GM23338 (cell line): ENCODE results near the gene ITGB6.

Experiments
- CREB1 ChIP-seq: fragments of 250-450 bp; sonication (Bioruptor Pico); IDR thresholded peaks from 2 replicates; pipeline ENCODE4 v1.5.0; 2020; ENCODE audit warnings: low read depth, mild to moderate bottlenecking, moderate library complexity
- ETS1 ChIP-seq: IDR thresholded peaks from 2 replicates; pipeline ENCODE4 v1.6.1; 2016; ENCODE audit warnings: antibody characterized with exemption
- EZH2 ChIP-seq: fragments of 200-600 bp; sonication (generic); IDR thresholded peaks from one replicate; pipeline ENCODE4 v1.8.0; 2017; ENCODE audit warnings: antibody characterized with exemption, mild to moderate bottlenecking, low read depth; ENCODE audit not compliant: unreplicated experiment
- EZH2phosphoT487 ChIP-seq: fragments of 200-600 bp; sonication (generic); IDR thresholded peaks from one replicate; pipeline ENCODE4 v1.8.1; 2018; ENCODE audit warnings: antibody characterized with exemption; ENCODE audit not compliant: unreplicated experiment
- JUNB ChIP-seq: IDR thresholded peaks from one replicate; pipeline ENCODE4 v1.6.1; 2016; ENCODE audit warnings: antibody characterized with exemption; ENCODE audit not compliant: unreplicated experiment
- NANOG ChIP-seq: IDR thresholded peaks from 2 replicates; pipeline ENCODE4 v1.6.1; 2016; ENCODE audit warnings: antibody characterized with exemption, borderline replicate concordance
- POLR2AphosphoS5 ChIP-seq: IDR thresholded peaks from 2 replicates; pipeline ENCODE4 v1.6.1; 2016; ENCODE audit warnings: antibody characterized with exemption, low read depth
- STAT1 ChIP-seq: IDR thresholded peaks from one replicate; pipeline ENCODE4 v1.6.1; 2016; ENCODE audit warnings: antibody characterized with exemption; ENCODE audit not compliant: unreplicated experiment
- ZNF331 ChIP-seq: fragments of 250-450 bp; sonication (Bioruptor Pico); IDR thresholded peaks from 2 replicates; pipeline ENCODE4 v1.5.0; 2020; ENCODE audit warnings: low read depth, mild to moderate bottlenecking, moderate library complexity
- TF ChIP-seq, protein P1 (sequence below): IDR thresholded peaks from one replicate; pipeline ENCODE4 v1.6.1; 2018; ENCODE audit warnings: antibody characterized with exemption; ENCODE audit not compliant: unreplicated experiment
- TF ChIP-seq, protein P2 (sequence below), 2 experiments: fragments of 200-600 bp in 1 of 2; sonication (generic) in 1 of 2; conservative IDR thresholded peaks; 2 replicates each; pipeline versions ENCODE4 v1.5.1 to v1.6.1; 2016 to 2017; ENCODE audit warnings: antibody characterized with exemption in 2 of 2, low read depth in 2 of 2, mild to moderate bottlenecking in 2 of 2, moderate library complexity in 1 of 2

- TF ChIP-seq, protein P1, sequence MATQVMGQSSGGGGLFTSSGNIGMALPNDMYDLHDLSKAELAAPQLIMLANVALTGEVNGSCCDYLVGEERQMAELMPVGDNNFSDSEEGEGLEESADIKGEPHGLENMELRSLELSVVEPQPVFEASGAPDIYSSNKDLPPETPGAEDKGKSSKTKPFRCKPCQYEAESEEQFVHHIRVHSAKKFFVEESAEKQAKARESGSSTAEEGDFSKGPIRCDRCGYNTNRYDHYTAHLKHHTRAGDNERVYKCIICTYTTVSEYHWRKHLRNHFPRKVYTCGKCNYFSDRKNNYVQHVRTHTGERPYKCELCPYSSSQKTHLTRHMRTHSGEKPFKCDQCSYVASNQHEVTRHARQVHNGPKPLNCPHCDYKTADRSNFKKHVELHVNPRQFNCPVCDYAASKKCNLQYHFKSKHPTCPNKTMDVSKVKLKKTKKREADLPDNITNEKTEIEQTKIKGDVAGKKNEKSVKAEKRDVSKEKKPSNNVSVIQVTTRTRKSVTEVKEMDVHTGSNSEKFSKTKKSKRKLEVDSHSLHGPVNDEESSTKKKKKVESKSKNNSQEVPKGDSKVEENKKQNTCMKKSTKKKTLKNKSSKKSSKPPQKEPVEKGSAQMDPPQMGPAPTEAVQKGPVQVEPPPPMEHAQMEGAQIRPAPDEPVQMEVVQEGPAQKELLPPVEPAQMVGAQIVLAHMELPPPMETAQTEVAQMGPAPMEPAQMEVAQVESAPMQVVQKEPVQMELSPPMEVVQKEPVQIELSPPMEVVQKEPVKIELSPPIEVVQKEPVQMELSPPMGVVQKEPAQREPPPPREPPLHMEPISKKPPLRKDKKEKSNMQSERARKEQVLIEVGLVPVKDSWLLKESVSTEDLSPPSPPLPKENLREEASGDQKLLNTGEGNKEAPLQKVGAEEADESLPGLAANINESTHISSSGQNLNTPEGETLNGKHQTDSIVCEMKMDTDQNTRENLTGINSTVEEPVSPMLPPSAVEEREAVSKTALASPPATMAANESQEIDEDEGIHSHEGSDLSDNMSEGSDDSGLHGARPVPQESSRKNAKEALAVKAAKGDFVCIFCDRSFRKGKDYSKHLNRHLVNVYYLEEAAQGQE = no peak
- TF ChIP-seq, protein P2, sequence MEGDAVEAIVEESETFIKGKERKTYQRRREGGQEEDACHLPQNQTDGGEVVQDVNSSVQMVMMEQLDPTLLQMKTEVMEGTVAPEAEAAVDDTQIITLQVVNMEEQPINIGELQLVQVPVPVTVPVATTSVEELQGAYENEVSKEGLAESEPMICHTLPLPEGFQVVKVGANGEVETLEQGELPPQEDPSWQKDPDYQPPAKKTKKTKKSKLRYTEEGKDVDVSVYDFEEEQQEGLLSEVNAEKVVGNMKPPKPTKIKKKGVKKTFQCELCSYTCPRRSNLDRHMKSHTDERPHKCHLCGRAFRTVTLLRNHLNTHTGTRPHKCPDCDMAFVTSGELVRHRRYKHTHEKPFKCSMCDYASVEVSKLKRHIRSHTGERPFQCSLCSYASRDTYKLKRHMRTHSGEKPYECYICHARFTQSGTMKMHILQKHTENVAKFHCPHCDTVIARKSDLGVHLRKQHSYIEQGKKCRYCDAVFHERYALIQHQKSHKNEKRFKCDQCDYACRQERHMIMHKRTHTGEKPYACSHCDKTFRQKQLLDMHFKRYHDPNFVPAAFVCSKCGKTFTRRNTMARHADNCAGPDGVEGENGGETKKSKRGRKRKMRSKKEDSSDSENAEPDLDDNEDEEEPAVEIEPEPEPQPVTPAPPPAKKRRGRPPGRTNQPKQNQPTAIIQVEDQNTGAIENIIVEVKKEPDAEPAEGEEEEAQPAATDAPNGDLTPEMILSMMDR (conservative IDR thresholded peaks at IDR 0.05; ENCODE audit: low read depth in 2 of 2) = no peak
- TF ChIP-seq EZH2 (no peak), EZH2phosphoT487 (no peak), POLR2AphosphoS5 (no peak), JUNB (no peak), ETS1 (no peak), CREB1 (no peak), ZNF331 (CRISPR knock-in tag) (no peak), STAT1 (no peak), NANOG (no peak)
Observed at GRCh38 chr2:160057356-160057755, 142.7 kb downstream of the ITGB6 start.
